HG03135 (cell line): Measurements from ENCODE around the gene TAF1C.

Source experiments
- ATAC-seq: cut with Tn5 transposase; IDR thresholded peaks from one replicate; pipeline ENCODE4 v1.9.1; 2021; ENCODE audit warnings: mild to moderate bottlenecking, moderate library complexity; ENCODE audit not compliant: unreplicated experiment

TAF1C gene

GRCh38 chr16:84136331-84137125 lies 50.3 kb downstream of the TAF1C start:
- no peak for ATAC-seq

- ATAC-seq: no peak
Observed at GRCh38 chr16:84132527-84133285, 54.2 kb downstream of the TAF1C start.

GRCh38 chr16:84131117-84131516 lies 55.7 kb downstream of the TAF1C start:
- no peak for ATAC-seq
